H1 (cell line): Measurements from ENCODE around the gene SLITRK1. TPM values are rescaled to one million over a fixed set of nuclear protein-coding genes. Genes with fewer than 3 reads are reported as not detected.

Source experiments
- TAF7 ChIP-seq: optimal IDR thresholded peaks from 2 replicates; pipeline ENCODE3; 2011; ENCODE audit warnings: low read depth, mild to moderate bottlenecking, inconsistent platforms, low read length, moderate library complexity, borderline replicate concordance
- polyA plus RNA-seq, 7 experiments: library from polyadenylated mRNA; depleted of rRNA in 3 of 7; stranded (reverse) in 5 of 7; unstranded in 2 of 7; fragments of >200 nt in 5 of 7; fragments of 200-250 nt in 2 of 7; gene quantifications; 1 replicate in 5 of 7; 2 replicates in 1 of 7; 4 replicates in 1 of 7; pipeline versions ENCODE4 v1.2.1 to v1.2.3, GENCODE V29; 2011 to 2013; ENCODE audit warnings: missing spikeins in 2 of 7, mixed read lengths in 2 of 7
- total RNA-seq: library from RNA; stranded (reverse); fragmentation: NEBNext Ultra II Directional; extraction: Animal tissue kit (Norgen Biotek cat#: 25700); gene quantifications from 2 replicates; pipeline ENCODE4 v1.2.1, GENCODE V29; 2021
- TF ChIP-seq, protein P1 (sequence below): IDR thresholded peaks from 2 replicates; pipeline ENCODE4 v1.6.1; 2011; ENCODE audit warnings: low read depth, mild to moderate bottlenecking, low read length; ENCODE audit not compliant: insufficient read depth

Gene SLITRK1
- total and polyA plus RNA-seq, 2 of the 8 experiments (the other 6 are each of a cell fraction or from before 2014, with no cell fraction given): 3.4 to 4.2 TPM

GRCh38 chr13:83919775-83920174 is 37.5 kb upstream of the SLITRK1 start (continued):
- TF ChIP-seq, protein P1, sequence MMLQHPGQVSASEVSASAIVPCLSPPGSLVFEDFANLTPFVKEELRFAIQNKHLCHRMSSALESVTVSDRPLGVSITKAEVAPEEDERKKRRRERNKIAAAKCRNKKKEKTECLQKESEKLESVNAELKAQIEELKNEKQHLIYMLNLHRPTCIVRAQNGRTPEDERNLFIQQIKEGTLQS: no peak
- no peak for TF ChIP-seq TAF7
